SK-N-SH (cell line): ENCODE measurements around the gene CHST9.

Experiments used
- CTCF ChIP-seq: fragments of 200-600 bp; sonication (generic); IDR thresholded peaks from 2 replicates; pipeline ENCODE4 v1.6.1; 2017; ENCODE audit warnings: antibody characterized with exemption, mild to moderate bottlenecking, moderate library complexity
- JUND ChIP-seq: IDR thresholded peaks from 2 replicates; pipeline ENCODE4 v1.4.0; 2012
- MXI1 ChIP-seq: IDR thresholded peaks from 2 replicates; pipeline ENCODE4 v1.6.1; 2012; ENCODE audit warnings: mild to moderate bottlenecking, low read depth, low read length, improper control_type of control experiment
- NFIC ChIP-seq: IDR thresholded peaks from 2 replicates; pipeline ENCODE4 v1.4.0; 2012; ENCODE audit warnings: borderline replicate concordance
- POLR2AphosphoS5 ChIP-seq: IDR thresholded peaks from 2 replicates; pipeline ENCODE4 v1.6.1; 2012; ENCODE audit warnings: low read depth, low read length
- RCOR1 ChIP-seq: fragments of 150-350 bp; IDR thresholded peaks from 2 replicates; pipeline ENCODE4 v1.6.1; 2017; ENCODE audit warnings: antibody characterized with exemption, low read length
- TAF1 ChIP-seq: IDR thresholded peaks from 2 replicates; pipeline ENCODE4 v1.6.1; 2012; ENCODE audit warnings: low read depth, mild to moderate bottlenecking, low read length, moderate library complexity, borderline replicate concordance

DNA sequence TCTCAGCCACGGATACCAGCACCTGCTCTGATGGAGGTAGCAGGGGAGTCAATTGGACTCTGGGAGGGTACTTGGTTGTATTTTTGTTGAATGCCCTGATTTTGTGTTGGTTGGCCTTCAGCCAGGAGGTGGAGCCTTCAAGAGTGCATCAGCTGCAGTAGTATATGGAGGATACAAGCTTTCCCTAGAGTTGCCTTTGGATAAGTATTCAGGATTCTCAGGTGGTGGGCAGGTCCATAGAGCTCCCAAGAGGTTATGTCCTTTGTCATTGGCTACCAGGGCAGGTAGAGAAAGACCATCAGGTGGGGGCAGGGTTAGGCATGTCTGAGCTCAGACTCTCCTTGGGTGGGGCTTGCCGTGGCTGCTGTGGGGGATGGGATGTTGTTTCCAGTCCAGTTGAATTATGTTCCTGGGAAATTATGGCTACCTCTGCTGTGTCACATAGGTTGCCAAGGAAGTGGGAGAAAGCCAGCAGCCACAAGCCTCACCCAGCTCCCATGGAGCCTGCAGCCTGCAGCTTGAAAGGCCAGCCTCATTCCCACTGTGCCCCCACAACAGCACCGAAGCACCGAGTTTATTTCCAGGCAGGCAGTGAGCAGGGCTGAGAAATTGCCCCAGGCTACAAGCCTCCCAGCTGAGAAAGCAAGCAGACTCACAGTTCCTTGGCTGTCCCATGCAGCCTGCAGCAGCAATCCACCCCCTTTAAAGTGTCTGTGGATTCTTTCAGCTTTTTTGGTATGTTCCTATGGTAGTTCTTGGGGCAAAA lies 38.6 kb upstream of the CHST9 start:
- TF ChIP-seq TAF1: no peak
- TF ChIP-seq CTCF: no peak
- no peak for TF ChIP-seq JUND
- TF ChIP-seq RCOR1: no peak
- TF ChIP-seq POLR2AphosphoS5: no peak
- no peak for TF ChIP-seq NFIC
- TF ChIP-seq MXI1: no peak
